Testis (tissue), 3 donors: ENCODE measurements around the gene SETD3. TPM values are rescaled to one million over a fixed set of nuclear protein-coding genes. Genes with fewer than 3 reads are reported as not detected.

Source experiments
- DNase-seq: peaks from one replicate; pipeline ENCODE4 v3.0.0-alpha.2; 2019
- H3K27ac ChIP-seq, 2 donors: fragments of 200-600 bp; sonication (generic); one replicate each; pipeline ENCODE4 v1.5.1; 2019
- H3K27me3 ChIP-seq: fragments of 200-600 bp; sonication (generic); one replicate; pipeline ENCODE4 v1.5.1; 2019
- H3K36me3 ChIP-seq: fragments of 200-600 bp; sonication (generic); one replicate; pipeline ENCODE4 v1.5.1; 2017; ENCODE audit warnings: low read depth; ENCODE audit errors: missing control alignments
- H3K4me1 ChIP-seq: fragments of 200-600 bp; sonication (generic); one replicate; pipeline ENCODE4 v1.5.1; 2019
- H3K4me3 ChIP-seq, 2 donors: fragments of 200-600 bp; sonication (generic); one replicate each; pipeline ENCODE4 v1.5.1; 2017 to 2019
- H3K9me3 ChIP-seq: fragments of 200-600 bp; sonication (generic); one replicate; pipeline ENCODE4 v1.5.1; 2017
- CTCF ChIP-seq, 3 experiments: fragments of 450-650 bp in 2 of 3; fragments of 200-600 bp in 1 of 3; sonication (generic) in 1 of 3; IDR thresholded peaks; one replicate each; pipeline ENCODE4 v1.5.1; 2016 to 2019; ENCODE audit warnings: antibody characterized with exemption in 3 of 3, mild to moderate bottlenecking in 2 of 3, moderate library complexity in 1 of 3
- POLR2A ChIP-seq: fragments of 450-650 bp; IDR thresholded peaks from one replicate; pipeline ENCODE4 v1.6.1; 2017; ENCODE audit warnings: antibody characterized with exemption, mild to moderate bottlenecking, moderate library complexity
- WGBS, 2 donors: methylation state at CpG; one replicate each; pipeline ENCODE4 v1.1.5; 2018; 5-methylcytosine and 5-hydroxymethylcytosine counted together
- intact Hi-C: fragments of 100-400 bp; cut with DNase I; formaldehyde crosslinking; loops from one replicate; pipeline ENCODE4 v1.15.1; 2023; ENCODE audit warnings: low total_unique reads
- polyA plus RNA-seq: library from polyadenylated mRNA; stranded (reverse); fragments of 350-450 nt; fragmentation: Illumina TruSeq; extraction: RNeasy Lipid Tissue Mini Kit (QIAGEN cat#74804); gene quantifications from one replicate; pipeline ENCODE4 v1.2.3, GENCODE V29; 2014; ENCODE audit warnings: low read depth, low replicate concordance; ENCODE audit not compliant: insufficient read depth
- total RNA-seq, 2 donors: library from RNA; depleted of rRNA; stranded (reverse); fragments of >200 nt; gene quantifications; one replicate each; pipeline ENCODE4 v1.2.3, GENCODE V29; 2016

Gene SETD3
- total and polyA plus RNA-seq, 3 donors from 2014 or later: 135 to 186 (median 160) TPM

- H3K36me3 ChIP-seq: no peaks in the 10 kb centered on the region
- no peaks in the 10 kb centered on the region for H3K9me3 ChIP-seq
- peaks cover 25% of the 10 kb centered on the region for H3K4me1 ChIP-seq
- intact Hi-C loops: no loop called here
- no peak for DNase-seq
- TF ChIP-seq POLR2A (no peak), CTCF (IDR thresholded peaks at IDR 0.05) (no peak)
- H3K27me3 ChIP-seq: no peaks in the 10 kb centered on the region
- H3K4me3 ChIP-seq: no peak overlapping the region
- 78 to 86% methylated on average over 9 to 11 of the region's 11 CpGs for WGBS, 2 donors
- H3K27ac ChIP-seq: no peak overlapping the region
Observed at GRCh38 chr14:99520571-99521081, 40.0 kb upstream of the SETD3 start.

GRCh38 chr14:99519931-99520421 lies 39.3 kb upstream of the SETD3 start:
- WGBS, 2 donors: 64 to 83% methylated on average over 4 to 6 of the region's 6 CpGs
- Histone ChIP-seq H3K4me3 (no peak overlapping the region), H3K4me1 (peaks cover 25% of the 10 kb centered on the region), H3K27me3 (no peaks in the 10 kb centered on the region), H3K27ac (no peak overlapping the region), H3K9me3 (no peaks in the 10 kb centered on the region), H3K36me3 (no peaks in the 10 kb centered on the region)
- no peak for DNase-seq
- intact Hi-C loops: loop anchor here (2.0 kb wide), 1 partner anchor 109 kb away; no protein-coding TSS in a partner anchor
- TF ChIP-seq CTCF (IDR thresholded peaks at IDR 0.05) (no peak), POLR2A (no peak)

GRCh38 chr14:99519347-99519881 lies 38.8 kb upstream of the SETD3 start:
- TF ChIP-seq POLR2A (no peak), CTCF (IDR thresholded peaks at IDR 0.05) (no peak)
- intact Hi-C loops: loop anchor here (2.0 kb wide), 1 partner anchor 109 kb away; no protein-coding TSS in a partner anchor
- Histone ChIP-seq H3K4me1 (peaks cover 25% of the 10 kb centered on the region), H3K27me3 (no peaks in the 10 kb centered on the region), H3K36me3 (no peaks in the 10 kb centered on the region), H3K27ac (no peak overlapping the region), H3K4me3 (no peak overlapping the region), H3K9me3 (no peaks in the 10 kb centered on the region)
- DNase-seq: no peak
- WGBS, 2 donors: 89 to 91% methylated on average over 7 to 8 of the region's 8 CpGs

GRCh38 chr14:99518441-99519346 lies 38.0 kb upstream of the SETD3 start:
- DNase-seq: peak; percentile 77
- Histone ChIP-seq H3K27ac (no peak overlapping the region), H3K36me3 (no peaks in the 10 kb centered on the region), H3K9me3 (no peaks in the 10 kb centered on the region), H3K27me3 (no peaks in the 10 kb centered on the region), H3K4me3 (no peak overlapping the region), H3K4me1 (peaks cover 22% of the 10 kb centered on the region)
- TF ChIP-seq POLR2A (no peak), CTCF (IDR thresholded peaks at IDR 0.05) (peak; percentile 91 to 98 (median 95))
- 33 to 57% methylated on average over 6 to 21 of the region's 21 CpGs for WGBS, 2 donors
- intact Hi-C loops: loop anchor here (2.0 kb wide), 1 partner anchor 110 kb away; no protein-coding TSS in a partner anchor
